Heart left ventricle (tissue), 16 donors: ENCODE data around the gene SCARF1. TPM values are rescaled to one million over a fixed set of nuclear protein-coding genes. Genes with fewer than 3 reads are reported as not detected.
A peak's percentile ranks its signal among the peaks of the same experiment; 100 is the strongest.

Source experiments
- ATAC-seq, 4 donors: fragments of 200-7000 bp; cut with Tn5 transposase; one replicate each; pipeline ENCODE4 v1.9.1; 2020 to 2022; ENCODE audit warnings: moderate library complexity in 4 of 4, mild to moderate bottlenecking in 3 of 4, moderate number of reproducible peaks in 1 of 4
- DNase-seq, 5 donors: peaks; one replicate each; pipeline ENCODE4 v3.0.0-alpha.2; 2020
- H3K27ac ChIP-seq, 12 donors: fragments of 200-600 bp; sonication (generic) in 4 of 12; one replicate each; pipeline versions ENCODE4 v1.5.0 to v1.8.0; 2016 to 2022; ENCODE audit warnings: mild to moderate bottlenecking in 2 of 12
- H3K27me3 ChIP-seq, 9 donors: fragments of 200-600 bp; sonication (generic) in 2 of 9; one replicate each; pipeline versions ENCODE4 v1.5.1 to v1.8.0; 2016 to 2022; ENCODE audit warnings: mild to moderate bottlenecking in 3 of 9
- H3K36me3 ChIP-seq, 9 donors: fragments of 200-600 bp; sonication (generic) in 2 of 9; one replicate each; pipeline versions ENCODE4 v1.5.0 to v1.8.0; 2018 to 2022; ENCODE audit warnings: mild to moderate bottlenecking in 2 of 9
- H3K4me1 ChIP-seq, 12 donors: fragments of 200-600 bp; sonication (generic) in 4 of 12; one replicate each; pipeline versions ENCODE4 v1.5.0 to v1.8.0; 2016 to 2022; ENCODE audit warnings: mild to moderate bottlenecking in 3 of 12
- H3K4me3 ChIP-seq, 12 donors: fragments of 200-600 bp; sonication (generic) in 4 of 12; one replicate each; pipeline versions ENCODE4 v1.5.0 to v1.8.0; 2017 to 2022; ENCODE audit warnings: mild to moderate bottlenecking in 9 of 12, moderate library complexity in 4 of 12
- H3K9me3 ChIP-seq, 12 donors: fragments of 200-600 bp; sonication (generic) in 4 of 12; one replicate each; pipeline versions ENCODE4 v1.5.0 to v1.8.0; 2016 to 2022; ENCODE audit warnings: mild to moderate bottlenecking in 1 of 12
- POLR2A ChIP-seq, 2 donors: fragments of 450-650 bp; IDR thresholded peaks; one replicate each; pipeline ENCODE4 v1.6.1; 2017; ENCODE audit warnings: antibody characterized with exemption in 2 of 2, mild to moderate bottlenecking in 2 of 2, moderate library complexity in 2 of 2
- WGBS, 4 donors: extraction: QIAGEN DNeasy Blood & Tissue Kit in 2 of 4; methylation state at CpG; one replicate each; pipeline versions ENCODE4 v1.1.5 to v1.1.7; 2013 to 2018; 5-methylcytosine and 5-hydroxymethylcytosine counted together
- intact Hi-C, 10 donors: fragments of 100-400 bp; cut with DNase I; formaldehyde crosslinking; loops; one replicate each; pipeline versions ENCODE4 v1.11.1 to v1.14.2; 2022
- polyA plus RNA-seq, 2 donors: library from polyadenylated mRNA; stranded (reverse); fragments of 200-250 nt; gene quantifications; one replicate each; pipeline ENCODE4 v1.2.3, GENCODE V29; 2013
- total RNA-seq, 9 donors: library from RNA; depleted of rRNA in 2 of 9; stranded (reverse); fragments of >200 nt in 2 of 9; fragmentation: NEBNext Ultra II Directional in 3 of 9; extraction: Animal tissue kit (Norgen Biotek cat#: 25700) in 3 of 9; gene quantifications; one replicate each; pipeline versions ENCODE4 v1.1.0 to v1.2.4, GENCODE V29; 2016 to 2023
- TF ChIP-seq, protein P1 (sequence below), 12 donors: fragments of 200-600 bp; sonication (generic) in 4 of 12; IDR thresholded peaks; one replicate each; pipeline versions ENCODE4 v1.5.0 to v1.8.0; 2018 to 2022; ENCODE audit warnings: antibody characterized with exemption in 12 of 12, mild to moderate bottlenecking in 5 of 12
- donor health status: ischemic (EF 13 %, LVEDD 7.1; RV severe dilation, severe dysfunction).
- donor health status: healthy with polysubstance abuse.
- donor health status: DM: no; HTN: yes; CAD: no.
- donor health status: DM: no; HTN: no; CAD: no.
- donor health status: ischemic (EF 25% LVEDD 6.9; RV normal size, moderate dysfunction).
- donor health status: ischemic (EF 25% LVEDD 5.7; RV mildly dilated, moderate dysfunction).
- donor health status: healthy.
- donor health status: DM: yes; HTN: yes; CAD: no.
- donor health status: ischemic (EF 35%, LVEDD 5.7; RV mildly dilated, moderate dysfunction).
- donor health status: nonischemic (EF 11% LVEDD 7.7; RV severe dilation, severe dysfunction).
- donor health status: DM: yes; HTN: yes; CAD: no.
- donor health status: PGD.
- donor health status: ischemic (EF 29% LVEDD 5.4; RV normal size, mild dysfunction).
- donor health status: nonischemic (EF 23%, LVEDD 6.1; RV moderate dilation, normal function).

Gene SCARF1
- total and polyA plus RNA-seq, 11 donors, result 7.4 to 25.9 (median 12.4) TPM

DNA sequence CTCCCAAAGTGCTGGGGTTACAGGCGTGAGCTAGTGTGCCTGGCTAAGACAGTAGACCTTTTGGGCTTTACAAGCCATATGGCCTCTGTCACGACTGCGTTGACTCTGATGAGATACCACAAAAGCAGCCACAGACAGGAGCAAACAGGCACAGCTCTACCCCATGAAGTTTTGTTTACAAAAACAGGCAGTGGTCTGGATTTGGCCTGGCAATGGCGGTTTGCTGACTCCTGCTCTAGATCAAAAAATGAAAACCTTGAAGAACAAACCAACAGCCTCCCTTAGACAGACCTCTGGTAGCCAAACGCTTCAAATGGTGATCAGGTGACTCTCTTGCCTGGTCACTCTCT, 37.6 kb downstream of the SCARF1 start:
- H3K4me3 ChIP-seq, result no peak overlapping the region
- no peak for TF ChIP-seq POLR2A (IDR thresholded peaks at IDR 0.05)
- TF ChIP-seq, protein P1, sequence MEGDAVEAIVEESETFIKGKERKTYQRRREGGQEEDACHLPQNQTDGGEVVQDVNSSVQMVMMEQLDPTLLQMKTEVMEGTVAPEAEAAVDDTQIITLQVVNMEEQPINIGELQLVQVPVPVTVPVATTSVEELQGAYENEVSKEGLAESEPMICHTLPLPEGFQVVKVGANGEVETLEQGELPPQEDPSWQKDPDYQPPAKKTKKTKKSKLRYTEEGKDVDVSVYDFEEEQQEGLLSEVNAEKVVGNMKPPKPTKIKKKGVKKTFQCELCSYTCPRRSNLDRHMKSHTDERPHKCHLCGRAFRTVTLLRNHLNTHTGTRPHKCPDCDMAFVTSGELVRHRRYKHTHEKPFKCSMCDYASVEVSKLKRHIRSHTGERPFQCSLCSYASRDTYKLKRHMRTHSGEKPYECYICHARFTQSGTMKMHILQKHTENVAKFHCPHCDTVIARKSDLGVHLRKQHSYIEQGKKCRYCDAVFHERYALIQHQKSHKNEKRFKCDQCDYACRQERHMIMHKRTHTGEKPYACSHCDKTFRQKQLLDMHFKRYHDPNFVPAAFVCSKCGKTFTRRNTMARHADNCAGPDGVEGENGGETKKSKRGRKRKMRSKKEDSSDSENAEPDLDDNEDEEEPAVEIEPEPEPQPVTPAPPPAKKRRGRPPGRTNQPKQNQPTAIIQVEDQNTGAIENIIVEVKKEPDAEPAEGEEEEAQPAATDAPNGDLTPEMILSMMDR (IDR thresholded peaks at IDR 0.05), result no peak
- DNase-seq, result no peak
- no peaks in the 10 kb centered on the region for H3K9me3 ChIP-seq
- no peaks in the 10 kb centered on the region for H3K27me3 ChIP-seq
- intact Hi-C loops, result no loop called here
- peaks cover 0 to 11% (median 0%) of the 10 kb centered on the region in 9 donors for H3K36me3 ChIP-seq
- peak overlapping the region in 4 of 12 donors; percentile 19 to 91 (median 46) for H3K27ac ChIP-seq
- peaks cover 0 to 66% (median 0%) of the 10 kb centered on the region in 12 donors for H3K4me1 ChIP-seq
- ATAC-seq, result no peak
- WGBS, 4 donors, result 87 to 93% (median 91%) methylated on average over 5 of the region's 5 CpGs

DNA sequence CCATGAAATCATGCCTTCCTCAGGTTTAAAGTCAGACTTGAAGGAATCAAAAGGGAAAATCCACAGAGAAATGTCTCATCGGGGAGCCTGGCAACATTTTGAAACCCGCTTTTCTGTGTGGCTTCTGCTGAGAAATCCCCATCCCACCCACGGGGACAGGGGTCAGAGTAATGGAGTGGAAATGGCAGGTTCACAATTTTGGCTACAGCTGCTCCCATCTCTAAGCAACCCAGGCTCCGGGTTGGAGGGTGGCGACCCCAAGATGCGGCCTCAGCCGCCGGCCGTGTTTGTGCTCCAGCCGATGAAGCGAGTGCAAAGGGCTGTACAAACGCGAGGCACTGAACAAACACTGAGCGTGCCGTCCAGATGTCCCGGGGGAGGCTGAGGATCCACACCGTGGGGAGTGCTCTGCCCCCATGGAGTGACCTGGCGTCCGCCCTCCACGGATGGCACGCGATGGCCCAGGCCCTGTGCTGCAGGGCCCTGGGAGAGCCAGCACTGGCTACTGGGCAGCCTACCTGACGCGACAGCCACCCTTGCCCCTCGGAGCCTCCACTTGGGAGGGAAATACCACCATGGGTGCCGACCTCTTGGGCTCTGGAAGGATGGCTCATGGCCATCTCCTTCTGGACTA, 39.1 kb downstream of the SCARF1 start:
- Histone ChIP-seq H3K27me3 (no peaks in the 10 kb centered on the region), H3K4me3 (no peak overlapping the region), H3K4me1 (peaks cover 0 to 51% (median 0%) of the 10 kb centered on the region in 12 donors), H3K9me3 (no peaks in the 10 kb centered on the region), H3K36me3 (peaks cover 0 to 3% (median 0%) of the 10 kb centered on the region in 9 donors), H3K27ac (peak overlapping the region in 7 of 12 donors; percentile 15 to 91 (median 37))
- DNase-seq, result no peak
- peak in 1 of 4 donors; percentile 8 for ATAC-seq
- intact Hi-C loops, result no loop called here
- 89 to 91% (median 90%) methylated on average over 18 to 26 of the region's 26 CpGs for WGBS, 4 donors
- no peak for TF ChIP-seq POLR2A (IDR thresholded peaks at IDR 0.05)
- TF ChIP-seq, protein P1 (IDR thresholded peaks at IDR 0.05), result no peak

DNA sequence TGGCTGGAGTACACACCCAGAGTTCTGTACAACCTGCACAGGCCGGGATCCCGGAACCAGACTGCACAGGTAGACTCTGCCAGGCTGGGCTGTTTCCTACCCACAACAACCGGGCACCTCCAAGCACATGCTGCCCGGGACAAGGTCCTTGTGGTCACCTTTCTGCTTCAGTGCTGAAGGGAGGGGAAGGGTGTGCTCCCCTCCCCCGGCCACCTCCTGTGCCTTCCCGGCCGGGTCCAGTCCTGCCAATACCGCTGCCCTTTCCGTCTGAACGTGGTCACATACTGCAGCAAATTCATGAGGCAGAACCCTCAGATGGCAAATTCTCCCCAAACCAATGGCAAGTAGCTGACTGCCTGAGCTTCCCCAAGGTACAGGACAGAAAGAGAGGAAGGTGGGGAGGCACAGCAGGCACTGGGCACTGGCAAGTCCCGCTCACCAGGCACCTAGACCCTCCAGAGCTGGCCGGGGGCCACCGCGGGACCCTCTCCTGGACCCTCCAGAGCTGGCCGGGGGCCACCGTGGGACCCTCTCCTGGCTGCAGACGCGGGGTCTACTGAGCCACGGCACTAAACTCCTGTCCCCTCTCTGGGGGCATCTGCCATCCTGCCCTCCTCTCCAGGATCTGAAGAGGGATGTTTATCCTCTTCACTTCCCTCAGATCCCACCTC, 39.7 kb downstream of the SCARF1 start:
- peaks cover 0 to 3% (median 0%) of the 10 kb centered on the region in 9 donors for H3K36me3 ChIP-seq
- peaks cover 0 to 45% (median 0%) of the 10 kb centered on the region in 12 donors for H3K4me1 ChIP-seq
- H3K27me3 ChIP-seq, result no peaks in the 10 kb centered on the region
- intact Hi-C loops, result no loop called here
- TF ChIP-seq POLR2A (IDR thresholded peaks at IDR 0.05), result no peak
- TF ChIP-seq, protein P1 (IDR thresholded peaks at IDR 0.05), result no peak
- no peak overlapping the region for H3K4me3 ChIP-seq
- DNase-seq (no peak), ATAC-seq (no peak)
- WGBS, 4 donors, result 92 to 93% (median 93%) methylated on average over 15 to 19 of the region's 19 CpGs
- H3K9me3 ChIP-seq, result no peaks in the 10 kb centered on the region
- peak overlapping the region in 1 of 12 donors; percentile 91 for H3K27ac ChIP-seq

- no peak overlapping the region for H3K4me3 ChIP-seq
- TF ChIP-seq POLR2A (IDR thresholded peaks at IDR 0.05), result no peak
- TF ChIP-seq, protein P1 (IDR thresholded peaks at IDR 0.05), result no peak
- H3K27ac ChIP-seq, result no peak overlapping the region
- ATAC-seq (no peak), DNase-seq (no peak)
- intact Hi-C loops, result no loop called here
- H3K27me3 ChIP-seq, result no peaks in the 10 kb centered on the region
- peaks cover 0 to 3% (median 0%) of the 10 kb centered on the region in 9 donors for H3K36me3 ChIP-seq
- WGBS, 4 donors, result 65 to 78% (median 71%) methylated on average over 25 to 35 of the region's 35 CpGs
- no peaks in the 10 kb centered on the region for H3K9me3 ChIP-seq
- peaks cover 0 to 38% (median 0%) of the 10 kb centered on the region in 12 donors for H3K4me1 ChIP-seq
These were observed 40.6 kb downstream of the SCARF1 start for GRCh38 chr17:1604831-1605528.
